Measurements from ENCODE around the gene KIF11.

- TF ChIP-seq CTCF (IDR thresholded peaks at IDR 0.05): no peak
- no peak for TF ChIP-seq POLR2A (IDR thresholded peaks at IDR 0.05; ENCODE audit: low read depth)
- TF ChIP-seq EP300 (IDR thresholded peaks at IDR 0.05): no peak
- TF ChIP-seq POLR2AphosphoS5 (IDR thresholded peaks at IDR 0.05): no peak
These were observed 17.0 kb upstream of the KIF11 start for GRCh38 chr10:92575961-92576360.
